ENCODE results near the gene AURKAIP1. TPM values are rescaled to one million over a fixed set of nuclear protein-coding genes. Genes with fewer than 3 reads are reported as not detected.

AURKAIP1 gene
- total and polyA plus RNA-seq, 2 of the 13 experiments (the other 11 are each of a cell fraction or from before 2014, with no cell fraction given) = 69.5 to 175 TPM

GRCh38 chr1:1399187-1399871 is 24.3 kb upstream of the AURKAIP1 start, which contains the start of gene CCNL2 (continued):
- TF ChIP-seq ZNF280B (CRISPR knock-in tag; IDR thresholded peaks at IDR 0.05; ENCODE audit: borderline replicate concordance) (no peak; the same call in none of the 2 replicates), SETDB1 (CRISPR knock-in tag; IDR thresholded peaks at IDR 0.05; ENCODE audit: borderline replicate concordance) (no peak), ISL2 (CRISPR knock-in tag; IDR thresholded peaks at IDR 0.05) (peak; percentile 66; the same call in 1 of the 2 replicates), CBX2 (IDR thresholded peaks at IDR 0.05; ENCODE audit: low read depth, low read length) (no peak), CBX2 (CRISPR knock-in tag; IDR thresholded peaks at IDR 0.05; ENCODE audit: low read depth) (no peak), ZNF260 (CRISPR knock-in tag; IDR thresholded peaks at IDR 0.05; ENCODE audit: borderline replicate concordance, low read depth) (no peak), ZKSCAN8 (CRISPR knock-in tag; IDR thresholded peaks at IDR 0.05; ENCODE audit: borderline replicate concordance) (0 out of 2 replicates have a peak, but pooled peaks have one; percentile 33), ATF2 (CRISPR knock-in tag; IDR thresholded peaks at IDR 0.05) (no peak), ARNT2 (CRISPR knock-in tag; IDR thresholded peaks at IDR 0.05; ENCODE audit: low read depth) (peak; percentile 89), BRF2 (CRISPR knock-in tag; IDR thresholded peaks at IDR 0.05) (no peak), JUNB (CRISPR knock-in tag; IDR thresholded peaks at IDR 0.05; ENCODE audit: borderline replicate concordance) (no peak), FLYWCH1 (CRISPR knock-in tag; IDR thresholded peaks at IDR 0.05) (no peak), ZNF749 (CRISPR knock-in tag; IDR thresholded peaks at IDR 0.05; ENCODE audit: borderline replicate concordance) (0 out of 2 replicates have a peak, but pooled peaks have one; percentile 48), ZNF589 (CRISPR knock-in tag; conservative IDR thresholded peaks at IDR 0.05) (peak; percentile 77; the same call in 1 of the 2 replicates), MAFK (conservative IDR thresholded peaks at IDR 0.05 in 1 of 2, IDR thresholded peaks at IDR 0.05 in 1 of 2; ENCODE audit: low read length in 2 of 2) (no peak), ZNF660 (CRISPR knock-in tag; IDR thresholded peaks at IDR 0.05; ENCODE audit: borderline replicate concordance, low read depth) (no peak), RNF219 (CRISPR knock-in tag; IDR thresholded peaks at IDR 0.05) (no peak; the same call in 1 of the 2 replicates), TERF1 (CRISPR knock-in tag; IDR thresholded peaks at IDR 0.05) (no peak), NFE2 (CRISPR knock-in tag; IDR thresholded peaks at IDR 0.05) (no peak), ZNF562 (CRISPR knock-in tag; IDR thresholded peaks at IDR 0.05; ENCODE audit: borderline replicate concordance) (no peak)
